Stomach (tissue), 9 donors: ENCODE results near the gene CCDC178. TPM values are rescaled to one million over a fixed set of nuclear protein-coding genes. Genes with fewer than 3 reads are reported as not detected.
A peak's percentile ranks its signal among the peaks of the same experiment; 100 is the strongest.

Source experiments
- DNase-seq, 2 donors: peaks; one replicate each; pipeline versions ENCODE4 v3.0.0 to v3.0.0-alpha.2; 2013 to 2019
- H3K27ac ChIP-seq, 5 donors: fragments of 200-600 bp in 4 of 5; sonication (generic) in 4 of 5; one replicate each; pipeline ENCODE4 v1.5.1; 2013 to 2019; ENCODE audit warnings: mild to moderate bottlenecking in 1 of 5, moderate library complexity in 1 of 5
- H3K27me3 ChIP-seq, 3 donors: fragments of 200-600 bp; sonication (generic); one replicate each; pipeline ENCODE4 v1.5.1; 2017 to 2019; ENCODE audit warnings: mixed run types in 1 of 3
- H3K36me3 ChIP-seq, 4 donors: fragments of 200-600 bp; sonication (generic); 1 replicate in 3 of 4; 2 replicates in 1 of 4; pipeline ENCODE4 v1.5.1; 2016 to 2019
- H3K4me1 ChIP-seq, 4 donors: fragments of 200-600 bp; sonication (generic); one replicate each; pipeline ENCODE4 v1.5.1; 2016 to 2019
- H3K4me3 ChIP-seq, 4 donors: fragments of 200-600 bp; sonication (generic) in 3 of 4; one replicate each; pipeline ENCODE4 v1.5.1; 2016 to 2019; ENCODE audit warnings: mild to moderate bottlenecking in 1 of 4
- H3K9me3 ChIP-seq, 4 donors: fragments of 200-600 bp; sonication (generic); one replicate each; pipeline ENCODE4 v1.5.1; 2016 to 2019
- CTCF ChIP-seq, 7 experiments: fragments of 450-650 bp in 4 of 7; fragments of 200-600 bp in 3 of 7; sonication (generic) in 3 of 7; IDR thresholded peaks; one replicate each; pipeline ENCODE4 v1.5.1; 2016 to 2019; ENCODE audit warnings: antibody characterized with exemption in 7 of 7, control low read depth in 2 of 7, mild to moderate bottlenecking in 1 of 7
- EP300 ChIP-seq: sonication (generic); formaldehyde crosslinking; IDR thresholded peaks from one replicate; pipeline ENCODE4 v1.6.1; 2017; ENCODE audit warnings: antibody characterized with exemption
- POLR2A ChIP-seq, 4 donors: fragments of 450-650 bp; IDR thresholded peaks; one replicate each; pipeline ENCODE4 v1.6.1; 2016; ENCODE audit warnings: antibody characterized with exemption in 4 of 4, control low read depth in 2 of 4, mild to moderate bottlenecking in 1 of 4, moderate library complexity in 1 of 4
- POLR2AphosphoS5 ChIP-seq, 3 donors: sonication (generic); formaldehyde crosslinking; IDR thresholded peaks; one replicate each; pipeline ENCODE4 v1.6.1; 2016; ENCODE audit warnings: antibody characterized with exemption in 3 of 3
- WGBS, 5 donors: extraction: QIAGEN DNeasy Blood & Tissue Kit in 3 of 5; methylation state at CpG; one replicate each; pipeline versions ENCODE4 v1.1.5 to v1.1.7; 2013 to 2018; 5-methylcytosine and 5-hydroxymethylcytosine counted together
- intact Hi-C: fragments of 100-400 bp; cut with DNase I; formaldehyde crosslinking; loops from one replicate; pipeline ENCODE4 v1.15.1; 2023; ENCODE audit warnings: low total_unique reads
- polyA plus RNA-seq, 3 donors: library from polyadenylated mRNA; stranded (reverse); fragments of 200-250 nt; gene quantifications; one replicate each; pipeline ENCODE4 v1.2.3, GENCODE V29; 2013
- total RNA-seq, 5 donors: library from RNA; depleted of rRNA; stranded (reverse); fragments of >200 nt; gene quantifications; one replicate each; pipeline versions ENCODE4 v1.1.0 to v1.2.3, GENCODE V29; 2014 to 2016
- donor health status: healthy with polysubstance abuse.
- donor health status: Bipolar disorder and iron deficiency.
- donor health status: healthy.

The CCDC178 gene
- total and polyA plus RNA-seq, 8 donors, result 0.38 to 24.5 (median 1.8) TPM; not detected in 4

GRCh38 chr18:32974421-32975162 lies 465.9 kb downstream of the CCDC178 start:
- Histone ChIP-seq H3K36me3 (no peaks in the 10 kb centered on the region), H3K4me1 (no peaks in the 10 kb centered on the region), H3K27ac (no peak overlapping the region), H3K9me3 (no peaks in the 10 kb centered on the region), H3K4me3 (no peak overlapping the region), H3K27me3 (no peaks in the 10 kb centered on the region)
- no peak for TF ChIP-seq POLR2AphosphoS5 (IDR thresholded peaks at IDR 0.05)
- no peak for TF ChIP-seq EP300
- TF ChIP-seq CTCF (IDR thresholded peaks at IDR 0.05), result no peak
- no peak for TF ChIP-seq POLR2A (IDR thresholded peaks at IDR 0.05)
- 43 to 57% (median 51%) methylated on average over 4 of the region's 4 CpGs for WGBS, 5 donors
- DNase-seq, result peak in 1 of 2 donors; percentile 6
- intact Hi-C loops, result no loop called here

GRCh38 chr18:32968248-32968647 lies 472.3 kb downstream of the CCDC178 start:
- intact Hi-C loops, result no loop called here
- WGBS, 5 donors, result 94 to 97% (median 96%) methylated on average over 2 of the region's 2 CpGs
- TF ChIP-seq POLR2A (IDR thresholded peaks at IDR 0.05), result no peak
- TF ChIP-seq CTCF (IDR thresholded peaks at IDR 0.05), result no peak
- TF ChIP-seq EP300, result no peak
- no peak for TF ChIP-seq POLR2AphosphoS5 (IDR thresholded peaks at IDR 0.05)
- H3K36me3 ChIP-seq, result no peaks in the 10 kb centered on the region
- no peak overlapping the region for H3K4me3 ChIP-seq
- no peaks in the 10 kb centered on the region for H3K27me3 ChIP-seq
- H3K27ac ChIP-seq, result no peak overlapping the region
- no peaks in the 10 kb centered on the region for H3K9me3 ChIP-seq
- DNase-seq, result no peak
- H3K4me1 ChIP-seq, result no peaks in the 10 kb centered on the region

- H3K4me3 ChIP-seq, result no peak overlapping the region
- intact Hi-C loops, result no loop called here
- no peaks in the 10 kb centered on the region for H3K4me1 ChIP-seq
- no peak for DNase-seq
- no peak for TF ChIP-seq POLR2A (IDR thresholded peaks at IDR 0.05)
- no peak for TF ChIP-seq CTCF (IDR thresholded peaks at IDR 0.05)
- no peak for TF ChIP-seq POLR2AphosphoS5 (IDR thresholded peaks at IDR 0.05)
- no peak for TF ChIP-seq EP300
- H3K27ac ChIP-seq, result no peak overlapping the region
- H3K9me3 ChIP-seq, result no peaks in the 10 kb centered on the region
- H3K27me3 ChIP-seq, result no peaks in the 10 kb centered on the region
- H3K36me3 ChIP-seq, result no peaks in the 10 kb centered on the region
These were observed 474.4 kb downstream of the CCDC178 start for GRCh38 chr18:32966141-32966540.

- Histone ChIP-seq H3K4me1 (no peaks in the 10 kb centered on the region), H3K4me3 (no peak overlapping the region), H3K36me3 (no peaks in the 10 kb centered on the region), H3K9me3 (no peaks in the 10 kb centered on the region), H3K27me3 (no peaks in the 10 kb centered on the region), H3K27ac (no peak overlapping the region)
- DNase-seq, result no peak
- intact Hi-C loops, result no loop called here
- WGBS, 5 donors, result 76 to 83% (median 81%) methylated on average over 5 of the region's 5 CpGs
- no peak for TF ChIP-seq CTCF (IDR thresholded peaks at IDR 0.05)
- TF ChIP-seq POLR2A (IDR thresholded peaks at IDR 0.05), result no peak
- TF ChIP-seq POLR2AphosphoS5 (IDR thresholded peaks at IDR 0.05), result no peak
- no peak for TF ChIP-seq EP300
These were observed 479.0 kb downstream of the CCDC178 start for GRCh38 chr18:32961538-32961937.
